SK-N-SH treated with all-trans-retinoic acid at 6 μM for 48 hours (cell line): ENCODE measurements around the gene COL8A2.

Experiments
- ATAC-seq: fragments of 200-7000 bp; cut with Tn5 transposase; 3 replicates; pipeline ENCODE4 v1.9.1; 2020; ENCODE audit warnings: mild to moderate bottlenecking, moderate library complexity
- ARNTL ChIP-seq: fragments of 450-650 bp; formaldehyde crosslinking; IDR thresholded peaks from 2 replicates; pipeline ENCODE4 v1.5.0; 2020; ENCODE audit warnings: low read depth, mild to moderate bottlenecking, moderate library complexity, borderline replicate concordance
- BACH2 ChIP-seq: fragments of 250-450 bp; sonication (Bioruptor Pico); IDR thresholded peaks from 2 replicates; pipeline ENCODE4 v1.9.0; 2021; ENCODE audit warnings: mild to moderate bottlenecking, borderline replicate concordance
- CSDC2 ChIP-seq: fragments of 250-450 bp; sonication (Bioruptor Pico); IDR thresholded peaks from 2 replicates; pipeline ENCODE4 v1.5.0; 2020; ENCODE audit warnings: mild to moderate bottlenecking, moderate library complexity
- GLIS3 ChIP-seq: fragments of 250-450 bp; sonication (Bioruptor Pico); IDR thresholded peaks from 2 replicates; pipeline ENCODE4 v1.5.0; 2020; ENCODE audit warnings: mild to moderate bottlenecking, moderate library complexity
- ISL1 ChIP-seq: fragments of 250-450 bp; sonication (Bioruptor Pico); IDR thresholded peaks from 2 replicates; pipeline ENCODE4 v2.1.2; 2022; ENCODE audit warnings: mild to moderate bottlenecking, moderate library complexity
- OSR1 ChIP-seq: fragments of 250-450 bp; sonication (Bioruptor Pico); IDR thresholded peaks from 2 replicates; pipeline ENCODE4 v1.8.0; 2022; ENCODE audit warnings: moderate library complexity, mild to moderate bottlenecking, inconsistent platforms
- PPARA ChIP-seq: fragments of 250-450 bp; sonication (Bioruptor Pico); IDR thresholded peaks from 2 replicates; pipeline ENCODE4 v1.5.0; 2020; ENCODE audit warnings: mild to moderate bottlenecking, borderline replicate concordance
- SNAI2 ChIP-seq: fragments of 250-450 bp; sonication (Bioruptor Pico); IDR thresholded peaks from 2 replicates; pipeline ENCODE4 v1.5.0; 2020; ENCODE audit warnings: mild to moderate bottlenecking, moderate library complexity
- ZC3H10 ChIP-seq: fragments of 250-450 bp; sonication (Bioruptor Pico); IDR thresholded peaks from 2 replicates; pipeline ENCODE4 v1.5.1; 2021; ENCODE audit warnings: mild to moderate bottlenecking, moderate library complexity
- ZFP3 ChIP-seq: fragments of 250-450 bp; sonication (Bioruptor Pico); IDR thresholded peaks from 2 replicates; pipeline ENCODE4 v1.5.0; 2020; ENCODE audit warnings: mild to moderate bottlenecking, moderate library complexity
- ZFP30 ChIP-seq: fragments of 450-650 bp; formaldehyde crosslinking; IDR thresholded peaks from 2 replicates; pipeline ENCODE4 v1.5.0; 2022; ENCODE audit warnings: mild to moderate bottlenecking, moderate library complexity
- ZNF70 ChIP-seq: fragments of 450-650 bp; formaldehyde crosslinking; IDR thresholded peaks from 2 replicates; pipeline ENCODE4 v1.5.0; 2020; ENCODE audit warnings: mild to moderate bottlenecking, moderate library complexity
- ZNF8 ChIP-seq: fragments of 450-650 bp; formaldehyde crosslinking; IDR thresholded peaks from 2 replicates; pipeline ENCODE4 v1.5.0; 2020; ENCODE audit warnings: mild to moderate bottlenecking, moderate library complexity
- TF ChIP-seq, protein P1 (sequence below): fragments of 250-450 bp; sonication (Bioruptor Pico); IDR thresholded peaks from 2 replicates; pipeline ENCODE4 v1.5.0; 2020; ENCODE audit warnings: mild to moderate bottlenecking, moderate library complexity
- TF ChIP-seq, protein P2 (sequence below): fragments of 250-450 bp; sonication (Bioruptor Pico); IDR thresholded peaks from 2 replicates; pipeline ENCODE4 v1.5.1; 2021; ENCODE audit warnings: mild to moderate bottlenecking, moderate library complexity
- TF ChIP-seq, protein P3 (sequence below): fragments of 250-450 bp; sonication (Bioruptor Pico); IDR thresholded peaks from 2 replicates; pipeline ENCODE4 v1.5.1; 2020; ENCODE audit warnings: low read depth, mild to moderate bottlenecking, moderate library complexity
- TF ChIP-seq, protein P4 (sequence below): fragments of 250-450 bp; sonication (Bioruptor Pico); IDR thresholded peaks from 2 replicates; pipeline ENCODE4 v1.8.0; 2021; ENCODE audit warnings: low read depth, mild to moderate bottlenecking, moderate library complexity, borderline replicate concordance

COL8A2 gene

DNA sequence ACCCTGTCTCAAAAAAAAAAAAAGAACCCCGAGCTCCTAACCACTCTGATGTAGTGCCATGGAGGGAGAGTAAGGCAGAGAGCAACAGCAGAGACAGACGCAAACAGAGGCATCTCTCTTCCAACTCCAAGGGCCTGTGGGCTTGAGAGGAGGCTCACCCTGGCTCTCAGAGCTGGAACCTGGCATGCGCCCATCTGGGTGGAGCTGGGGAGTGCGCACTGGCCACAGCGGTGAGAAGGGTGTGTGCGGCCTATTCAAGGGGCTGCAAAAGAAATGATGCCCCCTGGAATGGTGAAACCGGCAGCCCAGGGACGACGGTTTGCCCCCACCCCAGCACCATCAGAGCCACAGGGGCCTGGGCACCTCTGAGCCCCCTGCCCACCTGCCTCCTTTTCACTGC lies 17.6 kb downstream of the COL8A2 start (continued):
- TF ChIP-seq, protein P1, sequence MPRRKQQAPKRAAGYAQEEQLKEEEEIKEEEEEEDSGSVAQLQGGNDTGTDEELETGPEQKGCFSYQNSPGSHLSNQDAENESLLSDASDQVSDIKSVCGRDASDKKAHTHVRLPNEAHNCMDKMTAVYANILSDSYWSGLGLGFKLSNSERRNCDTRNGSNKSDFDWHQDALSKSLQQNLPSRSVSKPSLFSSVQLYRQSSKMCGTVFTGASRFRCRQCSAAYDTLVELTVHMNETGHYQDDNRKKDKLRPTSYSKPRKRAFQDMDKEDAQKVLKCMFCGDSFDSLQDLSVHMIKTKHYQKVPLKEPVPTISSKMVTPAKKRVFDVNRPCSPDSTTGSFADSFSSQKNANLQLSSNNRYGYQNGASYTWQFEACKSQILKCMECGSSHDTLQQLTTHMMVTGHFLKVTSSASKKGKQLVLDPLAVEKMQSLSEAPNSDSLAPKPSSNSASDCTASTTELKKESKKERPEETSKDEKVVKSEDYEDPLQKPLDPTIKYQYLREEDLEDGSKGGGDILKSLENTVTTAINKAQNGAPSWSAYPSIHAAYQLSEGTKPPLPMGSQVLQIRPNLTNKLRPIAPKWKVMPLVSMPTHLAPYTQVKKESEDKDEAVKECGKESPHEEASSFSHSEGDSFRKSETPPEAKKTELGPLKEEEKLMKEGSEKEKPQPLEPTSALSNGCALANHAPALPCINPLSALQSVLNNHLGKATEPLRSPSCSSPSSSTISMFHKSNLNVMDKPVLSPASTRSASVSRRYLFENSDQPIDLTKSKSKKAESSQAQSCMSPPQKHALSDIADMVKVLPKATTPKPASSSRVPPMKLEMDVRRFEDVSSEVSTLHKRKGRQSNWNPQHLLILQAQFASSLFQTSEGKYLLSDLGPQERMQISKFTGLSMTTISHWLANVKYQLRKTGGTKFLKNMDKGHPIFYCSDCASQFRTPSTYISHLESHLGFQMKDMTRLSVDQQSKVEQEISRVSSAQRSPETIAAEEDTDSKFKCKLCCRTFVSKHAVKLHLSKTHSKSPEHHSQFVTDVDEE (CRISPR knock-in tag) = no peak

DNA sequence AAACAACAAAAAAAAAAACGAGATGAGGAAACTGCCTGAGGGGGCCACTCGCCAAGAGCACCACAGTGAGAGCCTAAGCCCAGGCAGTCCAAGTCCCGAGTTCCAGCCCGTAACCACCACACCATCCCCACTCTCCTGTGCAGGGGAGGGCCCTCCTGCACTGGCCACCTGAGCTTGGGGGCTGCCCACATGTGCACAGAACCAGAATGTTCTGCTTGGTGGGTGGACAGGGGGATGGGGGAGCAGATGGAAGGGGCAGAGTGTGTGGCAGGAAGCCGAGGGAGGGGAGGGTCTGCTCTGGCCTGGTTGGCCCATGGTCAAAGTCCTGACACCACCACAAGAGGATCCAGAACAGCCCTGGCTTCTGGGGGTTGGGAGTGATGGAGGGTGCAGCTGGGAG lies 18.8 kb downstream of the COL8A2 start:
- ATAC-seq = no peak
- TF ChIP-seq, protein P2, sequence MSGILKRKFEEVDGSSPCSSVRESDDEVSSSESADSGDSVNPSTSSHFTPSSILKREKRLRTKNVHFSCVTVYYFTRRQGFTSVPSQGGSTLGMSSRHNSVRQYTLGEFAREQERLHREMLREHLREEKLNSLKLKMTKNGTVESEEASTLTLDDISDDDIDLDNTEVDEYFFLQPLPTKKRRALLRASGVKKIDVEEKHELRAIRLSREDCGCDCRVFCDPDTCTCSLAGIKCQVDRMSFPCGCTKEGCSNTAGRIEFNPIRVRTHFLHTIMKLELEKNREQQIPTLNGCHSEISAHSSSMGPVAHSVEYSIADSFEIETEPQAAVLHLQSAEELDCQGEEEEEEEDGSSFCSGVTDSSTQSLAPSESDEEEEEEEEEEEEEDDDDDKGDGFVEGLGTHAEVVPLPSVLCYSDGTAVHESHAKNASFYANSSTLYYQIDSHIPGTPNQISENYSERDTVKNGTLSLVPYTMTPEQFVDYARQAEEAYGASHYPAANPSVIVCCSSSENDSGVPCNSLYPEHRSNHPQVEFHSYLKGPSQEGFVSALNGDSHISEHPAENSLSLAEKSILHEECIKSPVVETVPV (CRISPR knock-in tag) = no peak

DNA sequence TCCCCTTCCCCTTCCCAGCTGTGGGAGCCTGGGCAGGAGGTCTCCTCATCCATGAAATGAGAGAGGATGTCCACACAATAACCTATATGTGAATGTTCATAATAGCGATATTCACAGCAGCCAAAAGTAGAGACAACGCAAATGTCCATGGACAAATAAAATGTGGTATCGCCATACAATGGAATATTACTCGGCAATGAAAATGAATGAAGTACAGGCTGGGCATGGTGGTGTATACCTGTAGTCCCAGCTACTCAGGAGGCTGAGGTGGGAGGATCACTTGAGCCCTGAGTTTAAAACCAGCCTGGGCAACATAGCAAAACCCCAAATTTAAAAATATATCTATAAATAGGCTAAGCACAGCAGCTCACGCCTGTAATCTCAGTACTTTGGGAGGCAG lies 23.5 kb downstream of the COL8A2 start:
- ATAC-seq = no peak
- no peak for TF ChIP-seq ZNF8 (CRISPR knock-in tag)
- TF ChIP-seq, all 23 proteins: peak for 0

DNA sequence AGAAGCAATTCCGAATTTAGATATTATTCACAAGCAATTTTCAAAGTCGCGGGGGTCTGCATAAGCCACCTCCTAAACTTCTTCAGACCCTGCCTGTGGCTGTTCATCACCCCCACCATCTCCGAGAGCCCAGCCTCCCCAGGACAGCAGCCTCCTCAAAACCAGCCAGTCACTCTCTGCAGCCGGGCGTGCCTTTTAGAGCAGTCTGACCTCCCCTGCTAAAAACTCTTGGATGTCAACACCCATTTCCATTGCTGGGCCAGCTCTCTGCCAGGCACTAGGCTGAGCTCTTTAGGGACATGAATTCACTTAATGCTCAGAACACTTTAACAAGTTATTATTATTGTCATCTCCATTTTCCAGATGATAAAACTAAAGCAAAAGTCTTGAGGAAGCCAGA lies 24.6 kb downstream of the COL8A2 start:
- TF ChIP-seq ZC3H10 = no peak
- TF ChIP-seq, protein P2 (CRISPR knock-in tag) = no peak
- no peak for TF ChIP-seq SNAI2 (CRISPR knock-in tag)
- no peak for TF ChIP-seq ZNF70 (CRISPR knock-in tag)
- no peak for TF ChIP-seq CSDC2 (CRISPR knock-in tag)
- no peak for TF ChIP-seq ZFP30
- TF ChIP-seq PPARA (CRISPR knock-in tag) = no peak
- TF ChIP-seq, protein P3, sequence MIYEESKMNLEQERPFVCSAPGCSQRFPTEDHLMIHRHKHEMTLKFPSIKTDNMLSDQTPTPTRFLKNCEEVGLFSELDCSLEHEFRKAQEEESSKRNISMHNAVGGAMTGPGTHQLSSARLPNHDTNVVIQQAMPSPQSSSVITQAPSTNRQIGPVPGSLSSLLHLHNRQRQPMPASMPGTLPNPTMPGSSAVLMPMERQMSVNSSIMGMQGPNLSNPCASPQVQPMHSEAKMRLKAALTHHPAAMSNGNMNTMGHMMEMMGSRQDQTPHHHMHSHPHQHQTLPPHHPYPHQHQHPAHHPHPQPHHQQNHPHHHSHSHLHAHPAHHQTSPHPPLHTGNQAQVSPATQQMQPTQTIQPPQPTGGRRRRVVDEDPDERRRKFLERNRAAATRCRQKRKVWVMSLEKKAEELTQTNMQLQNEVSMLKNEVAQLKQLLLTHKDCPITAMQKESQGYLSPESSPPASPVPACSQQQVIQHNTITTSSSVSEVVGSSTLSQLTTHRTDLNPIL (CRISPR knock-in tag) = no peak
- no peak for TF ChIP-seq ZNF8 (CRISPR knock-in tag)
- no peak for TF ChIP-seq OSR1 (CRISPR knock-in tag)
- TF ChIP-seq ISL1 (CRISPR knock-in tag) = no peak
- TF ChIP-seq GLIS3 (CRISPR knock-in tag) = no peak
- TF ChIP-seq ZFP3 (CRISPR knock-in tag) = no peak
- no peak for TF ChIP-seq ARNTL (CRISPR knock-in tag)
- TF ChIP-seq BACH2 (CRISPR knock-in tag) = no peak
- no peak for ATAC-seq

DNA sequence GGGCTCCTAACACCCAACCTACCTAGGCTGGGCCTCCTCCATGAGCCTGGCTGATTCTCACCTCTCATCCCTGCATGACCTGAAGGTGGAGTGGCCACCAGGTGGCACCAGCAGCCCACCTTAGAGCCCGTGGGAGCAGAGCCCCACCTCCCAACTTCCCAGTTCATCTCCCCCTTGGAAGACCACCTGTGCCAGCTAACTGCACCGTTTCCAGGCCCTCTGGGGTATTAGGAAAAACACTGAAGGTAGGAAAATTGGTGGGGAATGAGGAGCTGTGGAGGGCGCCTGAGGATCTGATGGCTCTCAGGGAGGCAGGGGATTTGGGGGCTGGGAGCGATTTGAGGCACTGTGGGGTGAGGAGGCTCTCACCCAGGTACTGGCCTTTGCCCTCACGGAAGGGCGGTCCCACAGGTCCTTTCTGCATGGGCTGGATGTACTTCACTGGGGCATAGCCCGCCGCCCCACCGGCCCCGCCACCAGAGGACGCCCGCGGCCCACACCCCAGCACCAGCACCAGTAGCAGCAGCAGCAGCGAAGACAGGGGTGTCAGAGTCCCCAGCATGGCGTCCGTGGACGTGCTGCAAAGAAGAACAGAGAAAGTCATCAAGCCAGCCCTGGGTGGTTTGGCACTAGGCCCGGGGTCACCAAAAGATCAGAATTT lies 25.2 kb downstream of the COL8A2 start:
- peak; percentile 84 for ATAC-seq
- TF ChIP-seq ZNF8 (CRISPR knock-in tag) = no peak
- TF ChIP-seq, all 23 proteins: peak for 0

DNA sequence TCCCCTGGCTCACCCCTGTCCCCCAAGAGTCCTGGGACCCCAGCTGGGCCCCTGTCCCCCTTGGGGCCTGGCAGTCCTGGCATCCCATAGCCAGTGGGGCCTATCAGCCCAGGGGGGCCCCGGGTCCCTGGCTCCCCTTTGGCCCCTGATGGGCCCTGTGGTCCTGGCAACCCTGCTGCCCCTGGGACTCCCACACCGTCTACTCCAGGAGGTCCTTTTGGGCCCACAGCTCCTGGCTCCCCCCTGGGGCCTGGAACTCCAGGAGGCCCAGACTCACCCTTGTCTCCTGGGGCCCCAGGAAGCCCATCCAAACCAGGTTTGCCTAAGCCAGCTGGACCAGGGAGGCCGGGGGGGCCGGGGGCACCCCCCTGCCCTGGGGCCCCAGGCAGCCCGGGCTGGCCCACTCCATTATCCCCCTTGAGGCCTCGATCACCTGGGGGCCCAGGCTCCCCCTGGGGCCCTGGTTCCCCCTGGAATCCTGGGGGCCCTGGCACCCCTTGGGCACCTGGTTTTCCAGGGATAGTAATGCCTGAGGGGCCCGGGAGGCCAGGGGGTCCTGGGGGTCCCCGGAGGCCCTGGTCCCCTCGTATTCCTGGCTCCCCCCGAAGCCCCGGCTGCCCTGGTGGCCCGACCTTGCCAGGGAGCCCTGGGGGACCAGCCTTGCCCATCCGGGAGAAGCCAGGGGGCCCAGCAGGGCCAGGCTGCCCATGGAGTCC lies 26.2 kb downstream of the COL8A2 start:
- no peak for ATAC-seq
- TF ChIP-seq GLIS3 (CRISPR knock-in tag) (no peak), OSR1 (CRISPR knock-in tag) (no peak), BACH2 (CRISPR knock-in tag) (no peak), CSDC2 (CRISPR knock-in tag) (no peak), ZC3H10 (no peak)
- TF ChIP-seq, protein P1 (CRISPR knock-in tag) = no peak
- TF ChIP-seq, protein P4, sequence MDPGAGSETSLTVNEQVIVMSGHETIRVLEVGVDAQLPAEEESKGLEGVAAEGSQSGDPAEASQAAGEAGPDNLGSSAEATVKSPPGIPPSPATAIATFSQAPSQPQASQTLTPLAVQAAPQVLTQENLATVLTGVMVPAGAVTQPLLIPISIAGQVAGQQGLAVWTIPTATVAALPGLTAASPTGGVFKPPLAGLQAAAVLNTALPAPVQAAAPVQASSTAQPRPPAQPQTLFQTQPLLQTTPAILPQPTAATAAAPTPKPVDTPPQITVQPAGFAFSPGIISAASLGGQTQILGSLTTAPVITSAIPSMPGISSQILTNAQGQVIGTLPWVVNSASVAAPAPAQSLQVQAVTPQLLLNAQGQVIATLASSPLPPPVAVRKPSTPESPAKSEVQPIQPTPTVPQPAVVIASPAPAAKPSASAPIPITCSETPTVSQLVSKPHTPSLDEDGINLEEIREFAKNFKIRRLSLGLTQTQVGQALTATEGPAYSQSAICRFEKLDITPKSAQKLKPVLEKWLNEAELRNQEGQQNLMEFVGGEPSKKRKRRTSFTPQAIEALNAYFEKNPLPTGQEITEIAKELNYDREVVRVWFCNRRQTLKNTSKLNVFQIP (CRISPR knock-in tag) = no peak
